K562 (cell line): Measurements from ENCODE around the gene SH3RF1.

ENCODE experiments used
- CTCF ChIP-seq, 3 experiments: IDR thresholded peaks in 2 of 3; conservative IDR thresholded peaks in 1 of 3; 2 replicates each; pipeline ENCODE4 v1.5.1; 2011 to 2012; ENCODE audit warnings: low read length in 3 of 3, mild to moderate bottlenecking in 3 of 3, control low read depth in 2 of 3, improper control_type of control experiment in 1 of 3, inconsistent platforms in 1 of 3, low read depth in 1 of 3, mixed read lengths in 1 of 3, moderate library complexity in 1 of 3; ENCODE audit not compliant: insufficient read depth in 2 of 3
- ESRRA ChIP-seq: fragments of 450-650 bp; IDR thresholded peaks from 2 replicates; pipeline ENCODE4 v1.6.1; 2014; ENCODE audit warnings: low read depth, mild to moderate bottlenecking, moderate library complexity, borderline replicate concordance
- EZH2 ChIP-seq: IDR thresholded peaks from 2 replicates; pipeline ENCODE4 v1.6.1; 2012; ENCODE audit warnings: low read depth, mild to moderate bottlenecking, inconsistent platforms, low read length, borderline replicate concordance
- POLR2A ChIP-seq: fragments of 450-650 bp; conservative IDR thresholded peaks from 2 replicates; pipeline ENCODE4 v1.6.1; 2016
- RBM39 ChIP-seq: fragments of 200-400 bp; formaldehyde crosslinking; optimal IDR thresholded peaks from 2 replicates; pipeline ENCODE3; 2018; ENCODE audit warnings: low read depth, low read length
- ZNF263 ChIP-seq: sonication (generic); formaldehyde crosslinking; IDR thresholded peaks from 2 replicates; pipeline ENCODE4 v1.8.0; 2022; ENCODE audit warnings: mild to moderate bottlenecking, missing genetic modification reagents, borderline replicate concordance
- ZNF589 ChIP-seq: fragments of 200-800 bp; sonication (Bioruptor generic); IDR thresholded peaks from 2 replicates; pipeline ENCODE4 v1.6.1; 2016; ENCODE audit warnings: low read depth, missing genetic modification characterization, missing compliant biosample characterization

GRCh38 chr4:169163947-169164668 lies 106.6 kb downstream of the SH3RF1 start:
- TF ChIP-seq CTCF (IDR thresholded peaks at IDR 0.05 in 2 of 3, conservative IDR thresholded peaks at IDR 0.05 in 1 of 3; ENCODE audit: insufficient read depth in 2 of 3, low read depth in 1 of 3, low read length in 3 of 3) (no peak), RBM39 (no peak), EZH2 (no peak), ZNF589 (CRISPR knock-in tag) (no peak), POLR2A (no peak), ZNF263 (CRISPR knock-in tag) (no peak), ESRRA (no peak)
